PC-3 (cell line): ENCODE data around the gene CCM2L.

ENCODE experiments used
- EZH2 ChIP-seq: fragments of 300-600 bp; sonication (generic); IDR thresholded peaks from one replicate; pipeline ENCODE4 v1.6.1; 2017; ENCODE audit warnings: antibody characterized with exemption, mild to moderate bottlenecking, low read length; ENCODE audit not compliant: unreplicated experiment
- EZH2phosphoT487 ChIP-seq: fragments of 300-600 bp; sonication (generic); IDR thresholded peaks from 2 replicates; pipeline ENCODE4 v1.6.1; 2018; ENCODE audit warnings: mild to moderate bottlenecking, antibody characterized with exemption, low read length, borderline replicate concordance
- TF ChIP-seq, protein P1 (sequence below): fragments of 300-600 bp; sonication (generic); conservative IDR thresholded peaks from 2 replicates; pipeline ENCODE4 v1.5.1; 2017; ENCODE audit warnings: antibody characterized with exemption, low read depth, mild to moderate bottlenecking, low read length

DNA sequence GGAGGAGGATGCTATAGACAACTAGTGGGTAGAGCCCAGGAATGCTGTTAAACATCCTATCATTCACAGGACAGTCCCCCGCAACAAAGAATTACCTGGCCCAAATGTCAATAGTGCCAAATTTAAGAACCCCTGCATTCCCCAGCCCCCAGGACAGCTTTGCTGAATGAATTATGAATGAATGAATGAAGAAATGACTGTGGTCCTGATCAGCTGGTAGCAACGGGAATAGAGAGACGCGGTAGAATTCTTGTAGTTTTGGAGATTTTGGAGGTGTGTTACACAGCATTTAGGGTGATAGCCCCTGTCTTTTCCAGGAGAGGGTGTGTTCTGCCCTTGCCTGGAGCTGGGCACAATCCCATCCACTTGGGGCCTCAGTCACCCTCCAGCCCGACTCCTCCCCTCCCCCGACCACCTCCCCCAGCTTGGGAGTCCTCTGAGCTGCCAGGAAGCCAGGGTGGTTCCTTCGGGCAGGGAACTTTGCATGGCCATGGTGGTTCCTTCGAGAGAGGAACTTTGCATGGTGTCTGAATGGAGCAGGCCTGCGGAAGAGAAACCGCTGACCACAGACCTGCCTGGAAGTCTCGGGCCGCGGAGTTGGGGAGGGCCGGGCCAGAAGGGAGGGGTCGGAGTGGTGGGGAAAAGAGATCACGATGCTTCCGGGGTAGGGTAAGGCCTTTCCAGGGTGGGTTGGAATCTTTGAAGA is 40.8 kb downstream of the CCM2L start:
- TF ChIP-seq, protein P1, sequence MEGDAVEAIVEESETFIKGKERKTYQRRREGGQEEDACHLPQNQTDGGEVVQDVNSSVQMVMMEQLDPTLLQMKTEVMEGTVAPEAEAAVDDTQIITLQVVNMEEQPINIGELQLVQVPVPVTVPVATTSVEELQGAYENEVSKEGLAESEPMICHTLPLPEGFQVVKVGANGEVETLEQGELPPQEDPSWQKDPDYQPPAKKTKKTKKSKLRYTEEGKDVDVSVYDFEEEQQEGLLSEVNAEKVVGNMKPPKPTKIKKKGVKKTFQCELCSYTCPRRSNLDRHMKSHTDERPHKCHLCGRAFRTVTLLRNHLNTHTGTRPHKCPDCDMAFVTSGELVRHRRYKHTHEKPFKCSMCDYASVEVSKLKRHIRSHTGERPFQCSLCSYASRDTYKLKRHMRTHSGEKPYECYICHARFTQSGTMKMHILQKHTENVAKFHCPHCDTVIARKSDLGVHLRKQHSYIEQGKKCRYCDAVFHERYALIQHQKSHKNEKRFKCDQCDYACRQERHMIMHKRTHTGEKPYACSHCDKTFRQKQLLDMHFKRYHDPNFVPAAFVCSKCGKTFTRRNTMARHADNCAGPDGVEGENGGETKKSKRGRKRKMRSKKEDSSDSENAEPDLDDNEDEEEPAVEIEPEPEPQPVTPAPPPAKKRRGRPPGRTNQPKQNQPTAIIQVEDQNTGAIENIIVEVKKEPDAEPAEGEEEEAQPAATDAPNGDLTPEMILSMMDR = no peak
- no peak for TF ChIP-seq EZH2
- no peak for TF ChIP-seq EZH2phosphoT487
